ENCODE measurements around the gene ICAM4.

ICAM4 gene

GRCh38 chr19:10284960-10285278 is 1.8 kb upstream of the ICAM4 start:
- in situ Hi-C loops (cut with HindIII; ENCODE audit: low sequenced_read_pairs), result loop anchor here (10.0 kb wide), 1 partner anchor 120 kb away; the partner anchor contains the start of gene CDC37
- H3K4me3 ChIP-seq (ENCODE audit: low read depth, low read length), result no peak overlapping the region
- no peak for TF ChIP-seq CTCF (IDR thresholded peaks at IDR 0.05; ENCODE audit: low read depth, low read length, missing control alignments)
- DNase-seq (ENCODE audit: low read depth), result no peak

- in situ Hi-C loops (cut with HindIII; ENCODE audit: low sequenced_read_pairs), result loop anchor here (10.0 kb wide), 1 partner anchor 119 kb away; the partner anchor contains the start of gene CDC37
Observed at GRCh38 chr19:10285393-10285792, 1.4 kb upstream of the ICAM4 start.

GRCh38 chr19:10288662-10289166 is 2.0 kb downstream of the ICAM4 start:
- no peak for DNase-seq (ENCODE audit: low read depth)
- no peak for TF ChIP-seq CTCF (IDR thresholded peaks at IDR 0.05; ENCODE audit: low read depth, low read length, missing control alignments)
- in situ Hi-C loops (cut with HindIII; ENCODE audit: low sequenced_read_pairs), result loop anchor here (10.0 kb wide), 1 partner anchor 116 kb away; the partner anchor contains the start of gene CDC37
- no peak overlapping the region for H3K4me3 ChIP-seq (ENCODE audit: low read depth, low read length)

More at GRCh38 chr19:10285393-10285792, 1.4 kb upstream of the ICAM4 start:
- no peak for TF ChIP-seq CTCF (IDR thresholded peaks at IDR 0.05; ENCODE audit: low read depth, low read length, missing control alignments)
- no peak overlapping the region for H3K4me3 ChIP-seq (ENCODE audit: low read depth, low read length)
- no peak for DNase-seq (ENCODE audit: low read depth)

GRCh38 chr19:10289167-10289835 is 2.5 kb downstream of the ICAM4 start:
- DNase-seq (ENCODE audit: low read depth), result no peak
- peak overlapping the region; percentile 14 for H3K4me3 ChIP-seq (ENCODE audit: low read depth, low read length)
- no peak for TF ChIP-seq CTCF (IDR thresholded peaks at IDR 0.05; ENCODE audit: low read depth, low read length, missing control alignments)
- in situ Hi-C loops (cut with HindIII; ENCODE audit: low sequenced_read_pairs), result loop anchor here (10.0 kb wide), 1 partner anchor 116 kb away; the partner anchor contains the start of gene CDC37

GRCh38 chr19:10289836-10290356 is 3.1 kb downstream of the ICAM4 start, which contains the start of gene ICAM5:
ICAM5 (plus strand) TSS chr19:10289952; CDS start chr19:10290044, 92 bp downstream.
- no peak for TF ChIP-seq CTCF (IDR thresholded peaks at IDR 0.05; ENCODE audit: low read depth, low read length, missing control alignments)
- no peak for DNase-seq (ENCODE audit: low read depth)
- peak within 1 kb of the TSS; percentile 20 for H3K4me3 ChIP-seq (ENCODE audit: low read depth, low read length)
- in situ Hi-C loops (cut with HindIII; ENCODE audit: low sequenced_read_pairs), result loop anchor here (10.0 kb wide), 1 partner anchor 115 kb away; the partner anchor contains the start of gene CDC37

GRCh38 chr19:10290357-10290875 is 3.7 kb downstream of the ICAM4 start:
- no peak for DNase-seq (ENCODE audit: low read depth)
- H3K4me3 ChIP-seq (ENCODE audit: low read depth, low read length), result no peak overlapping the region
- in situ Hi-C loops (cut with HindIII; ENCODE audit: low sequenced_read_pairs), result no loop called here
- TF ChIP-seq CTCF (IDR thresholded peaks at IDR 0.05; ENCODE audit: low read depth, low read length, missing control alignments), result no peak

Measured in astrocyte of the cerebellum (primary cell).